Glutamatergic neuron (in vitro differentiated cells): ENCODE data around the gene TDRD9. TPM values are rescaled to one million over a fixed set of nuclear protein-coding genes. Genes with fewer than 3 reads are reported as not detected.

Experiments
- DNase-seq: peaks from one replicate; pipeline ENCODE4 v3.0.0; 2022
- H3K27ac Mint-ChIP-seq: one replicate; pipeline ENCODE4 v1.8.0; 2020; ENCODE audit warnings: mild to moderate bottlenecking, mixed read lengths, inconsistent platforms; ENCODE audit not compliant: unreplicated experiment
- H3K27me3 Mint-ChIP-seq: one replicate; pipeline ENCODE4 v1.8.0; 2020; ENCODE audit warnings: mild to moderate bottlenecking, moderate library complexity, mixed read lengths, inconsistent platforms; ENCODE audit not compliant: unreplicated experiment
- H3K36me3 Mint-ChIP-seq: one replicate; pipeline ENCODE4 v1.8.0; 2020; ENCODE audit warnings: mild to moderate bottlenecking, mixed read lengths, inconsistent platforms; ENCODE audit not compliant: unreplicated experiment
- H3K4me1 Mint-ChIP-seq: one replicate; pipeline ENCODE4 v1.8.0; 2020; ENCODE audit warnings: mild to moderate bottlenecking, low read depth, mixed read lengths, inconsistent platforms; ENCODE audit not compliant: unreplicated experiment
- H3K4me3 Mint-ChIP-seq: one replicate; pipeline ENCODE4 v1.8.0; 2020; ENCODE audit warnings: mild to moderate bottlenecking, mixed read lengths, inconsistent platforms; ENCODE audit not compliant: unreplicated experiment
- H3K9me3 Mint-ChIP-seq: one replicate; pipeline ENCODE4 v1.8.0; 2020; ENCODE audit warnings: mild to moderate bottlenecking, moderate library complexity, mixed read lengths, inconsistent platforms; ENCODE audit not compliant: unreplicated experiment
- CTCF ChIP-seq: fragments of 200-600 bp; sonication (generic); IDR thresholded peaks from one replicate; pipeline ENCODE4 v1.5.0; 2021; ENCODE audit not compliant: partially characterized antibody, unreplicated experiment
- total RNA-seq: library from RNA; stranded (reverse); fragmentation: NEBNext Ultra II Directional; extraction: Animal tissue kit (Norgen Biotek cat#: 25700); gene quantifications from one replicate; pipeline ENCODE4 v1.2.1, GENCODE V29; 2021; ENCODE audit not compliant: unreplicated experiment

TDRD9 gene
- total RNA-seq, 1 donor from 2014 or later, result not detected

DNA sequence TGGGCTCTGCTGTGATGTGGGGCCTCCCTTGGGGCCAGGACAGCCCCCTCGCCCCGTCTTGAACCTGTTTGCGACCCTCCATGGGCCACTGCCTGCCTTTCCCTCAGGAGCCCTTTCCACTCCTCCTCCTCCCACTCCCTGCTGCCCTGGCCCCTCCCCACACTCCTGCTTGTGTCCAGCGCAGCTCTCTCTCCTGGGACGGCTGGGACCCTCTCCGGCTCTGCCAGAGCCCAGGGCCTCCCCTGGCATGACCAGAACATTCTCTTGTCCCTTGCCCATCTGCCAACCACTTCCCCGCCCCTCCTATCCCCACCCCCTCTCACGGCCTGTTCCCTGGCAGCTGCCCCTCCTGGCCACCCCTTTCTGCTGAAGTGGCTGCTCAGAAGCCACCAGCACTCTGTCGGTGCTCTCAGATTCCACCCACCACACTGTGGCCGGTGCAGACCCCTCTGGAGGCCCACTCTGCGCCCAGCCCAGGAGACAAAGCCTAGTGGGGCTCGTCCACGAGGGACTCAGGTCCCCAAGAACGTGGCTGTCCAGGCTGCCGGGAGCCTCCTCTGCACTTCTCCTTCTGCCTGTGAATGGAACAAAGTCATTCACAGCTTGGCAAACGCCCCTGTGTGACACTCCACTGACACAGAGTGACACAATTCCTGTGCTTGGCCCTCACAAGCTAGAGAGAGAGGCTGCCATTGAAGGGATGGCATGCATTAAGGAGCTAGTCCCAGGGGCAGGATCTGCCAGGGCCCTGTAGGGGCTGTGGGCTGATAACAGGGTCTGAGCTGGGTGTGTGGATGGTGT lies 158.6 kb downstream of the TDRD9 start:
- no peak for TF ChIP-seq CTCF
- H3K4me3 Mint-ChIP-seq, result no peak overlapping the region
- peaks cover 14% of the 10 kb centered on the region for H3K27me3 Mint-ChIP-seq
- no peaks in the 10 kb centered on the region for H3K9me3 Mint-ChIP-seq
- DNase-seq, result peak; percentile 25
- H3K36me3 Mint-ChIP-seq, result no peaks in the 10 kb centered on the region
- no peak overlapping the region for H3K27ac Mint-ChIP-seq
- H3K4me1 Mint-ChIP-seq, result peaks cover 4% of the 10 kb centered on the region

DNA sequence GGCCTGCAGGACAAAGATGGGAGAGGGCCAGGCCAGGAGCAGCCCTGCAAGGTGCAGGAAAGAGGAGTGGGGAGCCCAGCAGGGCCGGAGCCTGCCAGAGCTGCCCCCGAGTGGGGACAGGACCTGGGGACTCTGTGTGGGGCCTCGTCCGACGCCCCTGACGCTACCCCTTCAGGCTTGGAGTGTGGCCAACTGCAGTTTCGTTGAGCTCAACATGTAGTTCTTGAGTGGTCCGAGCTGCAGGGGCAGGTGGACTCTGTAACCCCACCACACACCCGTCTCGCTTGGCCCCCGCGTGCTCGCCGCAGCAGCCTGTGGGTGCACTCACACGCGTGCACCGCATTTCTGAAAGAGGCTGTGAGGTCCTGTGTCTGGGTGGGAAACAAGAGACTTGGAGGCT lies 159.2 kb downstream of the TDRD9 start:
- DNase-seq, result no peak
- Mint-ChIP-seq H3K27me3 (peaks cover 14% of the 10 kb centered on the region), H3K4me3 (no peak overlapping the region), H3K4me1 (peaks cover 4% of the 10 kb centered on the region), H3K27ac (no peak overlapping the region), H3K36me3 (no peaks in the 10 kb centered on the region), H3K9me3 (no peaks in the 10 kb centered on the region)
- no peak for TF ChIP-seq CTCF

- Mint-ChIP-seq H3K27me3 (peaks cover 14% of the 10 kb centered on the region), H3K27ac (no peak overlapping the region), H3K4me3 (no peak overlapping the region), H3K9me3 (no peaks in the 10 kb centered on the region), H3K36me3 (no peaks in the 10 kb centered on the region), H3K4me1 (peaks cover 4% of the 10 kb centered on the region)
- TF ChIP-seq CTCF, result no peak
- DNase-seq, result peak; percentile 24
Measured at GRCh38 chr14:104087981-104088850, 160.0 kb downstream of the TDRD9 start.

DNA sequence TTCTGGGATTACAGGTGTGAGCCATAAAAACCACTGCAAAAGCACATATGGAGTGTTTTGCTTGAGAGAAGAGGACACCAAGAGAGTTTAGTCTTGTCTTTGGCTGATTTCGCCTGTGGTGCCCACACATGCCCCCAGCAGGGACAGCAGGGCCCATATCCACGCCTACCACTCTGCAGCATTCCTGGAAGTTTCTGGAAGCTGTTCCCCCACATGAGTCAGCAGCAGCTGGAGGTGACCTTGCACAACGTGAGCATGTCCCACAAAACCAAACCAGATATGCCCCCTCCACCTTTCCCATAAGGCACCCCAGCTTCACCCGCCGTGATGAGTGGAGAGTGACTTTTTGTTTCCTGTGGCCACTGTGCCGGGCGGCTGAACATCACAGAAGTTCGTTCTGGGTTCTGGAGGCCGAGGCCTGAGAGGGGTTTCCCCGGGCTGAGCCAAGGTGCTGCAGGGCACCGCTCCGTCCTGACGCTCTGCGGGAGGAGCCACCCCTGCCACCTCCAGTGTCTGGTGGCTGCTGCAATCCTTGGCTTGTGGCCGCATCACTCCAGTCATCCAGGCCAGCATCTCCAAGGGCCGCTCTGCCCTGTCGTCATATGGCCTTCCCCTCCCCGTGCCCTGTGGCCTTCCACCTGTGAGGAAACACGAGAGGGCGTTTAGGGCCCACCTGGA lies 162.0 kb downstream of the TDRD9 start:
- peaks cover 7% of the 10 kb centered on the region for H3K27me3 Mint-ChIP-seq
- H3K4me3 Mint-ChIP-seq, result no peak overlapping the region
- no peaks in the 10 kb centered on the region for H3K36me3 Mint-ChIP-seq
- no peaks in the 10 kb centered on the region for H3K4me1 Mint-ChIP-seq
- H3K9me3 Mint-ChIP-seq, result no peaks in the 10 kb centered on the region
- H3K27ac Mint-ChIP-seq, result no peak overlapping the region
- no peak for DNase-seq
- TF ChIP-seq CTCF, result no peak
